HEK293 (cell line): ENCODE measurements around the gene CXXC1.

Experiments used
- GLIS1 ChIP-seq: fragments of 450-650 bp; formaldehyde crosslinking; IDR thresholded peaks from 2 replicates; pipeline ENCODE4 v1.5.1; 2016; ENCODE audit warnings: missing biosample characterization, missing genetic modification characterization
- KLF16 ChIP-seq: fragments of 450-650 bp; formaldehyde crosslinking; IDR thresholded peaks from 2 replicates; pipeline ENCODE4 v1.5.1; 2017; ENCODE audit warnings: missing biosample characterization, missing genetic modification characterization
- KLF8 ChIP-seq: fragments of 450-650 bp; formaldehyde crosslinking; IDR thresholded peaks from 2 replicates; pipeline ENCODE4 v1.5.1; 2016; ENCODE audit warnings: missing biosample characterization, missing genetic modification characterization
- SP2 ChIP-seq: fragments of 450-650 bp; formaldehyde crosslinking; IDR thresholded peaks from 2 replicates; pipeline ENCODE4 v1.5.1; 2016; ENCODE audit warnings: missing biosample characterization, missing genetic modification characterization
- SP7 ChIP-seq: fragments of 450-650 bp; formaldehyde crosslinking; IDR thresholded peaks from 2 replicates; pipeline ENCODE4 v1.5.1; 2016; ENCODE audit warnings: missing biosample characterization, missing genetic modification characterization
- ZBTB21 ChIP-seq: fragments of 450-650 bp; formaldehyde crosslinking; IDR thresholded peaks from 2 replicates; pipeline ENCODE4 v1.5.1; 2017; ENCODE audit warnings: missing biosample characterization, missing genetic modification characterization
- ZBTB48 ChIP-seq: fragments of 450-650 bp; formaldehyde crosslinking; IDR thresholded peaks from 2 replicates; pipeline ENCODE4 v1.5.1; 2016; ENCODE audit warnings: missing biosample characterization, missing genetic modification characterization
- ZFP69B ChIP-seq: fragments of 450-650 bp; formaldehyde crosslinking; IDR thresholded peaks from 2 replicates; pipeline ENCODE4 v1.5.1; 2016; ENCODE audit warnings: missing biosample characterization, missing genetic modification characterization
- ZNF169 ChIP-seq: fragments of 450-650 bp; formaldehyde crosslinking; IDR thresholded peaks from 2 replicates; pipeline ENCODE4 v1.5.1; 2016; ENCODE audit warnings: missing biosample characterization, missing genetic modification characterization
- ZNF394 ChIP-seq: fragments of 450-650 bp; formaldehyde crosslinking; IDR thresholded peaks from 2 replicates; pipeline ENCODE4 v1.5.1; 2016; ENCODE audit warnings: missing biosample characterization, missing genetic modification characterization, mild to moderate bottlenecking, moderate library complexity, borderline replicate concordance
- ZNF404 ChIP-seq: fragments of 450-650 bp; formaldehyde crosslinking; IDR thresholded peaks from 2 replicates; pipeline ENCODE4 v1.5.1; 2017; ENCODE audit warnings: missing biosample characterization, missing genetic modification characterization
- ZNF501 ChIP-seq: fragments of 450-650 bp; formaldehyde crosslinking; IDR thresholded peaks from 2 replicates; pipeline ENCODE4 v1.5.1; 2016; ENCODE audit warnings: missing biosample characterization, missing genetic modification characterization
- ZNF629 ChIP-seq: fragments of 450-650 bp; formaldehyde crosslinking; IDR thresholded peaks from 2 replicates; pipeline ENCODE4 v1.5.1; 2017; ENCODE audit warnings: missing biosample characterization, missing genetic modification characterization
- ZNF658 ChIP-seq: fragments of 450-650 bp; formaldehyde crosslinking; IDR thresholded peaks from 2 replicates; pipeline ENCODE4; 2016; ENCODE audit warnings: missing biosample characterization, missing genetic modification characterization
- ZSCAN30 ChIP-seq: fragments of 450-650 bp; IDR thresholded peaks from 2 replicates; pipeline ENCODE4 v1.5.1; 2018; ENCODE audit warnings: missing biosample characterization, mild to moderate bottlenecking, missing genetic modification characterization, moderate library complexity
- TF ChIP-seq, protein P1 (sequence below): fragments of 450-650 bp; formaldehyde crosslinking; IDR thresholded peaks from 2 replicates; pipeline ENCODE4 v1.5.1; 2016; ENCODE audit warnings: missing biosample characterization, missing genetic modification characterization, borderline replicate concordance
- TF ChIP-seq, protein P2 (sequence below): fragments of 450-650 bp; formaldehyde crosslinking; IDR thresholded peaks from 2 replicates; pipeline ENCODE4 v1.5.1; 2016; ENCODE audit warnings: missing biosample characterization, missing genetic modification characterization
- TF ChIP-seq, protein P3 (sequence below): fragments of 450-650 bp; formaldehyde crosslinking; IDR thresholded peaks from 2 replicates; pipeline ENCODE4 v1.5.1; 2016; ENCODE audit warnings: missing biosample characterization, missing genetic modification characterization
- TF ChIP-seq, protein P4 (sequence below): fragments of 450-650 bp; formaldehyde crosslinking; conservative IDR thresholded peaks from 2 replicates; pipeline ENCODE4 v1.5.1; 2016; ENCODE audit warnings: low read depth, missing biosample characterization, missing genetic modification characterization
- TF ChIP-seq, protein P5 (sequence below): fragments of 450-650 bp; formaldehyde crosslinking; IDR thresholded peaks from 2 replicates; pipeline ENCODE4 v1.5.1; 2016; ENCODE audit warnings: missing biosample characterization, missing genetic modification characterization
- TF ChIP-seq, protein P6 (sequence below): fragments of 450-650 bp; formaldehyde crosslinking; IDR thresholded peaks from 2 replicates; pipeline ENCODE4 v1.5.1; 2016; ENCODE audit warnings: missing biosample characterization, missing genetic modification characterization

CXXC1 gene

DNA sequence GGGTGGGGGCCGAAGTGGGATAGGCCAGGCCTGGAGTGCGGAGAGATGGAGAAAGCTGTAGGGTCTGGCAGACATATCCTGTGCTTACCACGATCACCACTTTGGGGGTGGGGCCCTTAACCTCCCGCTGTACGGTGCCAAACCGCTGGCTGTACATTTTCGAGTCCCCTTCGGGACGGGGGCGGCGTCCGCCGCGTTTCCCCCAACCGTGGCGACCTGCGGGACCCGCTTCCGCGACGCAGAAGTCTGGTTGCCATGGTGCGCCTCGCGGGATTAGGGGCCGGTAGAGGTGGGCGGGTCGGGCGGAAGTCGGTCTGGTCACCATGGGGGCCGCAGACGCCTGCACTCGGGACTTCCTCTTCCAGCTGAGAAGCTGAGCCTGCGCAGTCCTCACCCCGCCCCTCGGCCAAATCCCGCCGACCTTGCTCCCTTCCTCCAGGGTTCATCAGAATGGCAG, 21.2 kb downstream of the CXXC1 start, which contains the start of gene CFAP53 (continued):
- TF ChIP-seq, protein P1, sequence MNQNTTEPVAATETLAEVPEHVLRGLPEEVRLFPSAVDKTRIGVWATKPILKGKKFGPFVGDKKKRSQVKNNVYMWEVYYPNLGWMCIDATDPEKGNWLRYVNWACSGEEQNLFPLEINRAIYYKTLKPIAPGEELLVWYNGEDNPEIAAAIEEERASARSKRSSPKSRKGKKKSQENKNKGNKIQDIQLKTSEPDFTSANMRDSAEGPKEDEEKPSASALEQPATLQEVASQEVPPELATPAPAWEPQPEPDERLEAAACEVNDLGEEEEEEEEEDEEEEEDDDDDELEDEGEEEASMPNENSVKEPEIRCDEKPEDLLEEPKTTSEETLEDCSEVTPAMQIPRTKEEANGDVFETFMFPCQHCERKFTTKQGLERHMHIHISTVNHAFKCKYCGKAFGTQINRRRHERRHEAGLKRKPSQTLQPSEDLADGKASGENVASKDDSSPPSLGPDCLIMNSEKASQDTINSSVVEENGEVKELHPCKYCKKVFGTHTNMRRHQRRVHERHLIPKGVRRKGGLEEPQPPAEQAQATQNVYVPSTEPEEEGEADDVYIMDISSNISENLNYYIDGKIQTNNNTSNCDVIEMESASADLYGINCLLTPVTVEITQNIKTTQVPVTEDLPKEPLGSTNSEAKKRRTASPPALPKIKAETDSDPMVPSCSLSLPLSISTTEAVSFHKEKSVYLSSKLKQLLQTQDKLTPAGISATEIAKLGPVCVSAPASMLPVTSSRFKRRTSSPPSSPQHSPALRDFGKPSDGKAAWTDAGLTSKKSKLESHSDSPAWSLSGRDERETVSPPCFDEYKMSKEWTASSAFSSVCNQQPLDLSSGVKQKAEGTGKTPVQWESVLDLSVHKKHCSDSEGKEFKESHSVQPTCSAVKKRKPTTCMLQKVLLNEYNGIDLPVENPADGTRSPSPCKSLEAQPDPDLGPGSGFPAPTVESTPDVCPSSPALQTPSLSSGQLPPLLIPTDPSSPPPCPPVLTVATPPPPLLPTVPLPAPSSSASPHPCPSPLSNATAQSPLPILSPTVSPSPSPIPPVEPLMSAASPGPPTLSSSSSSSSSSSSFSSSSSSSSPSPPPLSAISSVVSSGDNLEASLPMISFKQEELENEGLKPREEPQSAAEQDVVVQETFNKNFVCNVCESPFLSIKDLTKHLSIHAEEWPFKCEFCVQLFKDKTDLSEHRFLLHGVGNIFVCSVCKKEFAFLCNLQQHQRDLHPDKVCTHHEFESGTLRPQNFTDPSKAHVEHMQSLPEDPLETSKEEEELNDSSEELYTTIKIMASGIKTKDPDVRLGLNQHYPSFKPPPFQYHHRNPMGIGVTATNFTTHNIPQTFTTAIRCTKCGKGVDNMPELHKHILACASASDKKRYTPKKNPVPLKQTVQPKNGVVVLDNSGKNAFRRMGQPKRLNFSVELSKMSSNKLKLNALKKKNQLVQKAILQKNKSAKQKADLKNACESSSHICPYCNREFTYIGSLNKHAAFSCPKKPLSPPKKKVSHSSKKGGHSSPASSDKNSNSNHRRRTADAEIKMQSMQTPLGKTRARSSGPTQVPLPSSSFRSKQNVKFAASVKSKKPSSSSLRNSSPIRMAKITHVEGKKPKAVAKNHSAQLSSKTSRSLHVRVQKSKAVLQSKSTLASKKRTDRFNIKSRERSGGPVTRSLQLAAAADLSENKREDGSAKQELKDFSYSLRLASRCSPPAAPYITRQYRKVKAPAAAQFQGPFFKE (tag by site-specific recombination) = no peak
- TF ChIP-seq GLIS1 (tag by site-specific recombination) (peak; percentile 28; the same call in 1 of the 2 replicates), ZFP69B (tag by site-specific recombination) (0 out of 2 replicates have a peak, but pooled peaks have one; percentile 40), ZNF394 (tag by site-specific recombination) (no peak), KLF8 (tag by site-specific recombination) (peak; percentile 15; the same call in 1 of the 2 replicates), ZSCAN30 (tag by site-specific recombination) (no peak), ZNF501 (tag by site-specific recombination) (peak; percentile 62; the same call in 1 of the 2 replicates), KLF16 (peak; percentile 94), ZNF169 (no peak), SP2 (peak; percentile 88), ZNF629 (tag by site-specific recombination) (peak; percentile 25; the same call in 1 of the 2 replicates), ZNF404 (tag by site-specific recombination) (no peak), ZBTB21 (tag by site-specific recombination) (no peak), ZNF658 (no peak), SP7 (tag by site-specific recombination) (0 out of 2 replicates have a peak, but pooled peaks have one; percentile 47), ZBTB48 (peak; percentile 55)
- TF ChIP-seq, protein P2, sequence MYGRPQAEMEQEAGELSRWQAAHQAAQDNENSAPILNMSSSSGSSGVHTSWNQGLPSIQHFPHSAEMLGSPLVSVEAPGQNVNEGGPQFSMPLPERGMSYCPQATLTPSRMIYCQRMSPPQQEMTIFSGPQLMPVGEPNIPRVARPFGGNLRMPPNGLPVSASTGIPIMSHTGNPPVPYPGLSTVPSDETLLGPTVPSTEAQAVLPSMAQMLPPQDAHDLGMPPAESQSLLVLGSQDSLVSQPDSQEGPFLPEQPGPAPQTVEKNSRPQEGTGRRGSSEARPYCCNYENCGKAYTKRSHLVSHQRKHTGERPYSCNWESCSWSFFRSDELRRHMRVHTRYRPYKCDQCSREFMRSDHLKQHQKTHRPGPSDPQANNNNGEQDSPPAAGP = no peak
- TF ChIP-seq, protein P3, sequence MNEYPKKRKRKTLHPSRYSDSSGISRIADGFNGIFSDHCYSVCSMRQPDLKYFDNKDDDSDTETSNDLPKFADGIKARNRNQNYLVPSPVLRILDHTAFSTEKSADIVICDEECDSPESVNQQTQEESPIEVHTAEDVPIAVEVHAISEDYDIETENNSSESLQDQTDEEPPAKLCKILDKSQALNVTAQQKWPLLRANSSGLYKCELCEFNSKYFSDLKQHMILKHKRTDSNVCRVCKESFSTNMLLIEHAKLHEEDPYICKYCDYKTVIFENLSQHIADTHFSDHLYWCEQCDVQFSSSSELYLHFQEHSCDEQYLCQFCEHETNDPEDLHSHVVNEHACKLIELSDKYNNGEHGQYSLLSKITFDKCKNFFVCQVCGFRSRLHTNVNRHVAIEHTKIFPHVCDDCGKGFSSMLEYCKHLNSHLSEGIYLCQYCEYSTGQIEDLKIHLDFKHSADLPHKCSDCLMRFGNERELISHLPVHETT (tag by site-specific recombination) = no peak
- TF ChIP-seq, protein P4, sequence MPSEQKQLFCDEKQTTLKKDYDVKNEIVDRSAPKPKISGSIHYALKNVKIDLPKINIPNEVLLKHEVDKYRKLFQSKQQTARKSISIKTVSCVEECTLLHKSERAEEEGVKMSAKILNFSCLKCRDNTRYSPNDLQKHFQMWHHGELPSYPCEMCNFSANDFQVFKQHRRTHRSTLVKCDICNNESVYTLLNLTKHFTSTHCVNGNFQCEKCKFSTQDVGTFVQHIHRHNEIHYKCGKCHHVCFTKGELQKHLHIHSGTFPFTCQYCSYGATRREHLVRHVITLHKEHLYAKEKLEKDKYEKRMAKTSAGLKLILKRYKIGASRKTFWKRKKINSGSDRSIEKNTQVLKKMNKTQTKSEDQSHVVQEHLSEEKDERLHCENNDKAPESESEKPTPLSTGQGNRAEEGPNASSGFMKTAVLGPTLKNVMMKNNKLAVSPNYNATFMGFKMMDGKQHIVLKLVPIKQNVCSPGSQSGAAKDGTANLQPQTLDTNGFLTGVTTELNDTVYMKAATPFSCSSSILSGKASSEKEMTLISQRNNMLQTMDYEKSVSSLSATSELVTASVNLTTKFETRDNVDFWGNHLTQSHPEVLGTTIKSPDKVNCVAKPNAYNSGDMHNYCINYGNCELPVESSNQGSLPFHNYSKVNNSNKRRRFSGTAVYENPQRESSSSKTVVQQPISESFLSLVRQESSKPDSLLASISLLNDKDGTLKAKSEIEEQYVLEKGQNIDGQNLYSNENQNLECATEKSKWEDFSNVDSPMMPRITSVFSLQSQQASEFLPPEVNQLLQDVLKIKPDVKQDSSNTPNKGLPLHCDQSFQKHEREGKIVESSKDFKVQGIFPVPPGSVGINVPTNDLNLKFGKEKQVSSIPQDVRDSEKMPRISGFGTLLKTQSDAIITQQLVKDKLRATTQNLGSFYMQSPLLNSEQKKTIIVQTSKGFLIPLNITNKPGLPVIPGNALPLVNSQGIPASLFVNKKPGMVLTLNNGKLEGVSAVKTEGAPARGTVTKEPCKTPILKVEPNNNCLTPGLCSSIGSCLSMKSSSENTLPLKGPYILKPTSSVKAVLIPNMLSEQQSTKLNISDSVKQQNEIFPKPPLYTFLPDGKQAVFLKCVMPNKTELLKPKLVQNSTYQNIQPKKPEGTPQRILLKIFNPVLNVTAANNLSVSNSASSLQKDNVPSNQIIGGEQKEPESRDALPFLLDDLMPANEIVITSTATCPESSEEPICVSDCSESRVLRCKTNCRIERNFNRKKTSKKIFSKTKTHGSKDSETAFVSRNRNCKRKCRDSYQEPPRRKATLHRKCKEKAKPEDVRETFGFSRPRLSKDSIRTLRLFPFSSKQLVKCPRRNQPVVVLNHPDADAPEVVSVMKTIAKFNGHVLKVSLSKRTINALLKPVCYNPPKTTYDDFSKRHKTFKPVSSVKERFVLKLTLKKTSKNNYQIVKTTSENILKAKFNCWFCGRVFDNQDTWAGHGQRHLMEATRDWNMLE (tag by site-specific recombination) = 0 out of 2 replicates have a peak, but pooled peaks have one; percentile 20
- TF ChIP-seq, protein P5, sequence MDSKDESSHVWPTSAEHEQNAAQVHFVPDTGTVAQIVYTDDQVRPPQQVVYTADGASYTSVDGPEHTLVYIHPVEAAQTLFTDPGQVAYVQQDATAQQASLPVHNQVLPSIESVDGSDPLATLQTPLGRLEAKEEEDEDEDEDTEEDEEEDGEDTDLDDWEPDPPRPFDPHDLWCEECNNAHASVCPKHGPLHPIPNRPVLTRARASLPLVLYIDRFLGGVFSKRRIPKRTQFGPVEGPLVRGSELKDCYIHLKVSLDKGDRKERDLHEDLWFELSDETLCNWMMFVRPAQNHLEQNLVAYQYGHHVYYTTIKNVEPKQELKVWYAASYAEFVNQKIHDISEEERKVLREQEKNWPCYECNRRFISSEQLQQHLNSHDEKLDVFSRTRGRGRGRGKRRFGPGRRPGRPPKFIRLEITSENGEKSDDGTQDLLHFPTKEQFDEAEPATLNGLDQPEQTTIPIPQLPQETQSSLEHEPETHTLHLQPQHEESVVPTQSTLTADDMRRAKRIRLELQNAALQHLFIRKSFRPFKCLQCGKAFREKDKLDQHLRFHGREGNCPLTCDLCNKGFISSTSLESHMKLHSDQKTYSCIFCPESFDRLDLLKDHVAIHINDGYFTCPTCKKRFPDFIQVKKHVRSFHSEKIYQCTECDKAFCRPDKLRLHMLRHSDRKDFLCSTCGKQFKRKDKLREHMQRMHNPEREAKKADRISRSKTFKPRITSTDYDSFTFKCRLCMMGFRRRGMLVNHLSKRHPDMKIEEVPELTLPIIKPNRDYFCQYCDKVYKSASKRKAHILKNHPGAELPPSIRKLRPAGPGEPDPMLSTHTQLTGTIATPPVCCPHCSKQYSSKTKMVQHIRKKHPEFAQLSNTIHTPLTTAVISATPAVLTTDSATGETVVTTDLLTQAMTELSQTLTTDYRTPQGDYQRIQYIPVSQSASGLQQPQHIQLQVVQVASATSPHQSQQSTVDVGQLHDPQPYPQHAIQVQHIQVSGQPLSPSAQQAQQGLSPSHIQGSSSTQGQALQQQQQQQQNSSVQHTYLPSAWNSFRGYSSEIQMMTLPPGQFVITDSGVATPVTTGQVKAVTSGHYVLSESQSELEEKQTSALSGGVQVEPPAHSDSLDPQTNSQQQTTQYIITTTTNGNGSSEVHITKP (tag by site-specific recombination) = peak; percentile 55
- TF ChIP-seq, protein P6, sequence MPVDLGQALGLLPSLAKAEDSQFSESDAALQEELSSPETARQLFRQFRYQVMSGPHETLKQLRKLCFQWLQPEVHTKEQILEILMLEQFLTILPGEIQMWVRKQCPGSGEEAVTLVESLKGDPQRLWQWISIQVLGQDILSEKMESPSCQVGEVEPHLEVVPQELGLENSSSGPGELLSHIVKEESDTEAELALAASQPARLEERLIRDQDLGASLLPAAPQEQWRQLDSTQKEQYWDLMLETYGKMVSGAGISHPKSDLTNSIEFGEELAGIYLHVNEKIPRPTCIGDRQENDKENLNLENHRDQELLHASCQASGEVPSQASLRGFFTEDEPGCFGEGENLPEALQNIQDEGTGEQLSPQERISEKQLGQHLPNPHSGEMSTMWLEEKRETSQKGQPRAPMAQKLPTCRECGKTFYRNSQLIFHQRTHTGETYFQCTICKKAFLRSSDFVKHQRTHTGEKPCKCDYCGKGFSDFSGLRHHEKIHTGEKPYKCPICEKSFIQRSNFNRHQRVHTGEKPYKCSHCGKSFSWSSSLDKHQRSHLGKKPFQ (tag by site-specific recombination) = no peak
